Esophagus mucosa (tissue), 1 donor: ENCODE results near the gene YBX2. TPM values are rescaled to one million over a fixed set of nuclear protein-coding genes. Genes with fewer than 3 reads are reported as not detected.

Source experiments
- ATAC-seq: fragments of 200-7000 bp; cut with Tn5 transposase; one replicate; pipeline ENCODE4 v1.9.1; 2020
- total RNA-seq: library from RNA; stranded (reverse); gene quantifications from one replicate; pipeline ENCODE4 v1.2.4, GENCODE V29; 2023
- donor health status: DM: yes; HTN: yes; CAD: no.

The YBX2 gene
- total RNA-seq, 1 donor from 2014 or later = 0.96 TPM

GRCh38 chr17:7322520-7323194, 28.2 kb upstream of the YBX2 start:
- ATAC-seq = no peak

- no peak for ATAC-seq
These were observed 27.0 kb upstream of the YBX2 start for GRCh38 chr17:7321466-7321865.

GRCh38 chr17:7318121-7318860, 23.9 kb upstream of the YBX2 start:
- no peak for ATAC-seq

GRCh38 chr17:7317161-7317803, 22.8 kb upstream of the YBX2 start:
- no peak for ATAC-seq

GRCh38 chr17:7315570-7316235, 21.3 kb upstream of the YBX2 start:
- peak; percentile 30 for ATAC-seq

- ATAC-seq = peak; percentile 79
These were observed 20.5 kb upstream of the YBX2 start, which contains the start of gene GPS2 for GRCh38 chr17:7314719-7315569. Gene GPS2, minus strand, starts transcription at chr17:7315360. Its CDS starts 308 bp downstream, at chr17:7315052.

GRCh38 chr17:7313890-7314718, 19.7 kb upstream of the YBX2 start:
- no peak for ATAC-seq

- ATAC-seq = no peak
These were observed 18.9 kb upstream of the YBX2 start for GRCh38 chr17:7313088-7313889.

GRCh38 chr17:7312432-7313087, 18.1 kb upstream of the YBX2 start:
- ATAC-seq = no peak

GRCh38 chr17:7311110-7311705, 16.8 kb upstream of the YBX2 start:
- ATAC-seq = no peak

- no peak for ATAC-seq
These were observed 15.2 kb upstream of the YBX2 start for GRCh38 chr17:7309628-7310027.

GRCh38 chr17:7308625-7309433, 14.4 kb upstream of the YBX2 start:
- ATAC-seq = peak; percentile 35

GRCh38 chr17:7307686-7308624, 13.5 kb upstream of the YBX2 start:
- peak; percentile 46 for ATAC-seq

- peak; percentile 92 for ATAC-seq
These were observed 12.7 kb upstream of the YBX2 start, which contains the start of gene EIF5A for GRCh38 chr17:7306911-7307685. Gene EIF5A, plus strand, starts transcription at chr17:7307628. Its CDS starts 2,008 bp downstream, at chr17:7309636.

GRCh38 chr17:7304179-7304578, 9.7 kb upstream of the YBX2 start:
- ATAC-seq = no peak

GRCh38 chr17:7296189-7296861, 1.9 kb upstream of the YBX2 start:
- peak; percentile 39 for ATAC-seq
